GM19468 (cell line): Measurements from ENCODE around the gene RASSF9.

Experiments used
- ATAC-seq: cut with Tn5 transposase; IDR thresholded peaks from one replicate; pipeline ENCODE4 v1.9.1; 2021; ENCODE audit warnings: mild to moderate bottlenecking, moderate library complexity, moderate number of reproducible peaks; ENCODE audit not compliant: unreplicated experiment; ENCODE audit errors: extremely low read depth

Gene RASSF9

DNA sequence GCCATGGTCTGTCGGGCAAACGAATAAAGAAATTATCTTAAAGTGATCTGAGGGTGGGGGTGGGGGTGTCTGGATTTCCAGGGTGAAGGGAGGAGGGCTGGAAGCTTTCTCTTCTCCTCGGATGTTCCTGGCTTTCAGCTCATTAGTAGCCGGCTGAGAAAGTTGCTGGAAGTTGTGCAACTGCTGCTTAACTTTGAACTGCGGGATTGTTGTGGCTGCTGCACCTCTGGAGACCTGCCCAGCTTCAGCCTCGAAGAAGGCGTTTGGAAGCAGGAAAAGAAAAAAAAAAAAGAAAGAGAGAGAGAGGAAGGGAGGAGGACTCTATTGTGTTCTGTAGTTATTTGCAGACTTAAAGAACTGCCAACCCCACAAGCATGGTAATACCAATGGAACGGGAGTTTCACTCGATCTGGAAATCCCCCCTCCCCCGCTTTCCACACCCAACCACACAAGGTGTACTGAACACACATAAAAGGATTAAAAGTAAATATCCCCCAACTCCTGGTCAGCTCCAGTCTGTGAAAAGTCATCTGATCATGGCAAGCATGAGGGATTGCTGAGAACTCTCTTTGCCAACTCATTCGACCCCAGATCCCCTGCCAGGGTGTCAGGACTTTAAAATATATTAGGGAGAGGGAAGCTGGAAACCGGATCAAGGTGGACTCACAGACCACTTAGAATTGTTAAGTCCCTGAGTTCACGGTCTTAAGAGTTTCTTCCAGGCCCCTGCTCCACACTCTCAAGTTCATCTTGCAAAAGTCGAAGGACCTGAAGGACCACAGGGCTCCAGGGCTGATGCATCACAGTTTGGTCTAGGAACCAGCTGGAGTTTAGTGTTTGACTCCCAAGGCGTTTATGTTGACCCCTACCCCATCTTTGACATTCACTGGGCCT, at the start of gene RASSF9:
Gene RASSF9 (minus strand): TSS at position 213 of the 894 bp plus-strand sequence. CDS start 208 bp downstream, at position 5.
- no peak for ATAC-seq

DNA sequence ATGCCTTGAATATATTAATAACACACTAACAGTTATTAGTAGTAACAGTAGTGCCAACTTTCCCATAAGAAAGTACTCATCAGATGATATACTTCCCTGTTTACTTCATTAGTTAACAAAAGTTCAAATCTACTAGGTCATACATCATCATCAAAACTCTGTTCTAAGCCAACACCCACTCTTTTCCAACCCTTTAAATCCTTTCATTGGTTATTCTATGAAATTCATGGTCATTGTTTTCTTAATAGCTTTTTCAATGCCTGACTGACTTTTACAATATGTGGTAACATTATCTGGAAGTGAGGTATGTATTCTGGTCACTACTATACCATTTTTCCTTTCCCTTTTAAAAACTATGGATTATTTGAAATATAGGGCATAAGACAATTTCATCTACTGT, 47.6 kb upstream of the RASSF9 start:
- no peak for ATAC-seq

DNA sequence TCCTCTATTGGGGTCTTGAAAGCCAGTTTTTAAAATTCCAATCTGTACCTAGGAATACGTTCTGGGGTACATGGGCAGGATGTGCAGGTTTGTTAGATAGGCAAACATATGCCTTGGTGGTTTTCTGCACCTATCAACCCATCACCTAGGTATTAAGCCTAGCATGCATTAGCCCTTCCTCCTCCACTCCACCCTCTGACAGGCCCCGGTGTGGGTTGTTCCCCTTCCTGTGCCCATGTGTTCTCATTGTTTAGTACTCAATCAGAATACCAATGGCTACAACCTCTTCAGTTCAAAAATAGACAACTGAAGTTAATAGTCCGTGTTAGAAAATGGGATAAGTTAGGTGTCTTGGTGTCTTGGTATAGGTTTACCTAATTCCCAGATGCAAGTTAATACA, 41.2 kb upstream of the RASSF9 start:
- no peak for ATAC-seq

DNA sequence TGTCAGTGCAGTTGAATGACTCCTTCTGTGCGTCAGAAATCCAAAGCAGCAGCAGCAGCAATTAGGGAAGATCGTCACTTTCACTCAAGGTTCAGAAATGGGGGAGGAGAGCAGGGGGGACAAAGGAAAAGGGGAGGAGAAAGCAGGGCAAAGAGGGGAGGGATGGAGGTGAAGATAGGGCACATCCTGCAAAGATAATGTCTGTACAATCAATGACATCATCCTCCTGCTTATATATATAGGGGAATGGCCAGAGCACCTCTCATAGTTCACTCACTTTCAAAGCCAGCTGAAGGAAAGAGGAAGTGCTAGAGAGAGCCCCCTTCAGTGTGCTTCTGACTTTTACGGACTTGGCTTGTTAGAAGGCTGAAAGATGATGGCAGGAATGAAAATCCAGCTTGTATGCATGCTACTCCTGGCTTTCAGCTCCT, 37.8 kb upstream of the RASSF9 start, which contains the start of gene NTS:
Gene NTS (plus strand): TSS at position 265 of the 431 bp plus-strand sequence. CDS start 109 bp downstream, at position 374.
- peak; percentile 40 for ATAC-seq

DNA sequence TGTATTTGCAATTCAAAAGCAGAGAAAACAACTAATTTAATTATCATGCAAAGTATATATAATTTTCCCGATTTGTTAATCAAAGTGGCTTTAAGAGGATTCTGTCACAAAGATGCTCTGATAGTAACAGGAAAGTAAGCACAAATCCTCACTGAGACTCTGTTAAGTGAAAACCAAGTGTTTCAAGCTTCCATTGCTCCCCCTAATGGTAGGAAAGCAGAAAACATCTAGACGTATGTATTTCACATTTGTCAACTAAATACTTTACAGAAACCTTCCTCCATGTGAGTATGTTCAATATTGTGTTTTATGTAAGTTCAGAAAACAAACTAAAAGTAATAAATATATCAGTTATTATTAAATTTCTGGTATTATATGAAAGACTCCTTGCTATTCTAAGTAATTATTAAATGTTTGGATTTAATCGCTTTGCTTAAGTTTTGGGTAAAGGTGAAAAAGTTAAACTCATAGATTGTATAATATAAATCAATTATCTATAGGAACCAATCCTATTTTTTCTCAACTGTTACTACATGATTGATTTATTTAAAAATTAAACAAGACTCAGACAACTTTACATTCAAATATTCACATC, 36.4 kb upstream of the RASSF9 start:
- ATAC-seq: peak; percentile 66

DNA sequence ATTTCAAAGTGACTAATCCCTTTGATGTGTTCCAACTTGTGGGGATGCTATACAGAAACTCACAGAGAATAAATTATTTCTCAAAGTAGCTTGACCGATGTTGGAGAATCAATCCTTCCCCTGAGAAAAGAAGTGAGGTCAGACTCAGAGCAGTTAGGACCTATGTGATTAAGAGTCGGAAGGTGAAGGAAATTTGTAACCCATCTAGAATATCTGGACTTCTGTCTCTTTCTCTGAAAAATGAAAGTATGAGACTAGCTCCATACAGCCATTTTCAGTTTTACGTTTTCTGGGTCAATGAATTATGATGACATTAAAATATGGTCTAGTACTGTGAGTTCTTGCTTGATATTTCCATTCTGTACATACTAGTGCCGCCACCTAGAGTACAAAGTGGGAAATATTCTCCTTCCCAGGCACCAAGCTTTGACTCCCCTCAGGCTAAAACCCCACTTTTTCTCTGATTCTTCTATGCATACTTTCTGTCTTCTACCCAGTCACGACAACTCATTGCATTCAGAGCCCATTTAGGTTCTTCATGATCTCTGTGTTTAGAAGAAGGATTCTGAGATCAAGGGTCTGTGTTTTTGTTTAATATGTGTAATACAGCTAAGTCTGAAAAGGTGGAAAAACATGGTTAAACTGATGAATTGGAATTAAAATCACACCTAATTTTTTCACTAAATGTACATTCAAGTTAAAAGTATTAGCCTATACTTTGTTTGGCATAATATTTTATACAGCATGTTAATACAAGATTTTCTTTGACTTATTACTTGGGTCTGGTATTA, 31.0 kb upstream of the RASSF9 start:
- peak; percentile 93 for ATAC-seq

DNA sequence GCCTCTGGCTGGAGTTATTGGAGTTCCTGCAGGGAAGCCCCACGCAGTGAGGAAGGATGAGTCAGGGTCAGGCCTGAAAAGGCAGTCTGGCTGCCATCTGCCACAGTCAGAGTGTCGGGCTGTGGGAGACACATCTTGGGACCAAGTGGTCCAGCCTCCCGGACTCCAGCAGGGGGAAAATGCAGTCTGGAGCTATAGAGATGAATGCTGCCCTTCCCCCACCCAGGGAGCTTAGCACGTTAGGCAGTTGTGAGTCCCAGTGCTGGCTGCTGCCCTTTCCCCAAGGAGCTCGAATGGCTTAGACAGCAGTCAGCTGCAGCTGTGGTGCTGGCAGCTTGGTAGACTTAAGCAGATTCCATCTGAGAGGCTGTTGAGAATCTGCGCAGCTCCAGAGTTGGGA, 29.7 kb upstream of the RASSF9 start:
- no peak for ATAC-seq

DNA sequence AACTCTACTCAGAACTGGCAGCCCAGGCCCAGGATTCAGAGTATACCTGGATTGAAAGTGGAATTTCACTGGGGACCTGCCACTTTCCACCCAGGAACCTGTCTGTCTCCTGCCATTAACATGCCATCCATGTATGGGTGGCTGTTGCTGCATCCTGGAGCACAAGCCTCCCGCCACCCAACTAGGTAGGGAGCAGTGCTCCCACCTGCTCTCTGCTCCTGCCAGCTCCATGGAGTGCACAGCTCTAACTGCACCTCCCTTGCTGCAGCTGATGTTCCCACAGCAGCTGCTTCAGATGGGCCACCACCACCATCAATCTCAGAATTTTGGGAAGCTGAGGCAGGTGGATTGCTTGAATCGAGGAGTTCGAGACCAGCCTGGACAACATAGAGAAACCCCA, 20.8 kb upstream of the RASSF9 start:
- ATAC-seq: no peak

DNA sequence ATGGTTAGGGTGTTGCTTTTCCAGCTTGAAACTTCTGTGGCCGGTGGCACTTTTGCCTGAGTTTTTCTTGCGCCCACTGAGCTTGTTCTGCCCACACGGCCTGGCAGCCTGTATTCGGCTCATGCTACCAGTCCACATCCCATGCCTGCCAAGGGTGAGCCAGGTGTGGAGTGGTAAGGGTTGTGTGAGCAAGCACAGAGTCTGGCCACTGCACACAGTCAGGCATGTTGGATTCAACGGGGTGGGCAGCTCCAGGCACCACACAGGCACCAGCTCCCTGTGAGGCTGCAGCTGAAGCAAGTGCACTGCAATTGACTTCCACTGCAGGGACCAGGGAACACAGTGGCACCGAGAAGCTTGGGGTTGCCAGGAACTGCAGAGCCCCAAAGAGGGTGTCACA, 19.1 kb upstream of the RASSF9 start:
- ATAC-seq: no peak

DNA sequence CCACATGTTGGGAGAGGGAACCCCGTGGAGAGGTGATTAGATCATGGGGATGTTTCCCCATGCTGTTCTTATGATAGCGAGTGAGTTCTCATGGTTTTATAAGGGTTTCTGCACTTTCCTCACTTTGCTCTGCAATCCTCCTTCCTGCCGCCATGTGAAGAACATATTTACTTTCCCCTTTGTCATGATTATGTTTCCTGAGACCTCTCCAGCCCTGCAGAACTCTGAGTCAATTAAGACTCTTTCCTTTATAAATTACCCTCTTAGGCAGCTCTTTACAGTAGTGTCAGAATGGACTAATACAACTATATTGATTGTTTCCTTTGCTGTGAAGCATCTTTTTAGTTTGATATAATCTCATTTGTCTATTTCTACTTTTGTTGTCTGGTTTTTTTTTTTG, 13.1 kb upstream of the RASSF9 start:
- ATAC-seq: no peak

DNA sequence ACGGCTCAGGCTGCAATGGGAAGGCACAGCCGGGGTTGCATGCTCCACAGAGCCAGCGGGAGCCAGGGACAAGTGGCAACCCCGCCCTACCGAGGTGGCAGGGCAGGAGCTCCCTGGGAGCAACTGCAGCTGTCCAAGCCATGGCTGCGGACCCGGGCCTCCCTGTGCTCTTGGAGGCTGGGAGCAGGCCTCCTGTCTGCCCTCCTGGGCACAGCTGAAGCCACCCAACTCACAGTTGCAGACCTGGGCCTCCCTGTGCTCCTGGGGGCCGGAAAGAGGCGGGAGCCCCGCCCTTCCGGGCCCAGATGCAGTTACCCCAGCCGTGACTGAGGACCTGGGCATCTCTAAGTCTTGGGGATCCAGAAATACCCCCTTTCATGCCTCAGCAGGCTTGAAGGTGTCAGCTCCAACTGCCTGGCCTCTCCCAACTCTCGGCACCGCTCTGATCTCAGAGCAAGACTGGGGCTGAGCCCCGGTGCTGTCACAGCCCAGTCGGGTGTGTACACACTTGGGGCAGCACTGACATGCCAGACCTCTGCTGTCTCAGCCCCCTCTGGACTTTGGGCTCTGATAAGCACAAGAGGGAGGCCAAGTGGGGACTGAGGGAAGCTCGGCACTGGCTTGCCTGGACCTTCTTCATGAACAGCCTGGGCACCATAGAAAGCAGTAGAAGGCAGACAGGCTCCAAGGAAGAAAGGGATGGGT, 7.5 kb upstream of the RASSF9 start:
- no peak for ATAC-seq

DNA sequence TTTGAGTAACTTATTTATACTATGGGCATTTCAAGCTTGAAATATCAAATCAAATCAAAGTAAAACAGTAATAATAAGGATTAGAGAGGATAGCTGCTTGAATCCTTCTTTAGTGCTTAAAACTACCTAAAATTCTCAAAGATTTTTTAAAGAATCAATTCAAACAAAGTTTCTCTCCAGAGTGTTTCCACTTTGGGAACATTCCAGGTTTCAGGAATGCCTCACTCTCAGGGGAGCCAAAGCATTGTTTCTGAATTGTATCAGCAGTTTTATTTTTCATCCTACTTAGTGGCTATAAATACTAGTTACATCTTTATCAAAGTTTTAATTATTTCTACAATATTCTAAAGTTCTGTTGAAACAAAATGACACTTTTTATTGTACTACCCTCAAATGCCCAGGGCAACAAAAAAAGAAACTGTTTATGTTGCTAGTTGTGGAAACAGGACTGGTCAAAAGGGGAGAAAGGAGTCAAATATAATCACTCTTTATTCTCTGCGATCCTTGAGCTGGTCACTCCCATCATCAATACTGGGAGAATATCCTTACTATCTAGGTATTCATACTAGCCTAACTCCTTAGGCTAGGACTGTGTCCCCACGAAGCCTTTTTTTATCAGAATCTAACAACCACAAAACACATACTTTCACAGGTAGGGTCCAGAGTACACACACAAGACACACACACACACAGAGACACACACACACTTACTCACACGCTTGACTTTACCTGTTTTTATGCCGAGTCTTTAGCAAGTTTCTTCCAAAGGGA, 598 bp downstream of the RASSF9 start:
- no peak for ATAC-seq

DNA sequence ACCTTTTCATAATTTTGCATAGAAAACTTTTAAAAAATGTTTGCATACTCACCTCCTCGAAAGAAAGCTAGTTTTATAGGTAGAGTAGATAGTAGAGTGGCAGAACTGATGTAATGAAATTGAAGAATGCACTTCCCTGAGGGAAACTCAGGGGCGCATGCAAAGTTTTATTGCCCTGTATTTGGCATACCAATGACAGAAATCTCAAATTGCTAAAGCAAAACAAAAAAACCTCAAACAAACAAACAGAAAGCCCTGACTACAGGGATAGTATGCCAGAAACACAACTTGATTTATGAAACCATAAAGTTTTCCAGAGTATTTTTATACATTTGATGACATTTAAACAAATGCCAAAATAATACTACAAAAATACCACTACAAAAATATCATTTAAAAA, 1.8 kb downstream of the RASSF9 start:
- no peak for ATAC-seq

DNA sequence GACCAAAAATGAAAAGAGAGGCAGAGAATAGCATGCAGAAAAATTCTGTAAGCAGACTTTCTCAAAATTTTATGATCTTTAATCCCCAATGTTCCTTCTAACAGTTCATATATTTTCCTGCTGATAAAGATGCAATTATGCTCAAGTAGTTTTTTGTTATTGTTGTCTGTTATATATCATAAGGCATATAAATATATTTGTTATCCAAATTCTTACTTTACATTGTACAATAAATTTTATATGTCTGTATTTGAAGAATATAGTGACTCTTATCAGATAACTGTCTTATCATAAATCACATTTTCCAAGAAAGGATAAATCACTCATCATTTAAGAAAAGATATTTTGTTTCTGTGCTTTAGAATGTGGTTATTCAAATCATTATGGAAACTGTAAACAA, 2.6 kb downstream of the RASSF9 start:
- ATAC-seq: no peak

DNA sequence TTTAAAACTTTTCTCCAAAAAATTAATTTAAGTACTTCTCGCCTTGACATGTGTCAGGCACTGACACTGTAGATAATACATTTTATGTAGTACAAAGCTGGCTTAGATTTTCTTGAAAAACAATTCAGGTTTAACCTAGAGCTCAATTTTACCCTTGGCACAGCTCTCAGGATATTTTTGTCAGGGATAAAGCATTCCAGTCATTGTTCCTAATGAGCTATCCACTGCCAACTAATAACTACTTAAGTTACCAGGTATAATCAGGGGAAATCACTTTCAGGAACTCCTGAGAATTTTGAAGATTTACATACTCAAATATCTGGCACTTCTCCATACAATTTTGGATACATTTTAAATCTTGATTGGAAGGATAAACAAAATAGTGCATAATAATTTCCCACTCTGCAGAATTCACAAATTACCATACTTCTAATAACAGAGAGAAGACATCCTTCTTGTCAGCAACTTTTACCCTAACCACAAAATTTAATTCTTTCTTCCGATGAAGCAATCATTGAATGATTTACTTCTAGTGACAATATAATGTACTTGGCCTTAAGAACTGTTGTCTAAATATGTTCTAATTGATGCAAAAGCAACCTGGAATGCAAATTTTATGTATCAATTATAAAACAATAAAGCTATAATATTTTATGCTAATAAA, 4.8 kb downstream of the RASSF9 start:
- ATAC-seq: no peak

DNA sequence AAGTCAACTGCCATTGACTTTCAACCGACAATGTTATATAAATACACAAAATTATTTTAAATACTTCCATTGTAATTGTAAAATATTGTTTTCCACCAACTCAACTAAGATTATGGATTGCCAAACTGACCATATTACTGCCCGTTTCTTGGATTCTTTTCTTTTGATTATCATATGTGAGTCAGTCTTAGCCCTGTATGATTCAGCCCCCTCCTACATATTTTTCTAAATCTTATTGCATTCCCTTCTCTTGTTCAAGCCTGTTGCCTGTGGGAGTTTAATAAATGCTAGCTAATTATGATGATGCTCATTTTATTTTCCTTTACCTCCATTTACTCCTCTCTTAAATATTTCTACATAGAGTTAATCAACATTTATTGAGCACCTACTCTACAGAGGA, 6.8 kb downstream of the RASSF9 start:
- ATAC-seq: no peak

DNA sequence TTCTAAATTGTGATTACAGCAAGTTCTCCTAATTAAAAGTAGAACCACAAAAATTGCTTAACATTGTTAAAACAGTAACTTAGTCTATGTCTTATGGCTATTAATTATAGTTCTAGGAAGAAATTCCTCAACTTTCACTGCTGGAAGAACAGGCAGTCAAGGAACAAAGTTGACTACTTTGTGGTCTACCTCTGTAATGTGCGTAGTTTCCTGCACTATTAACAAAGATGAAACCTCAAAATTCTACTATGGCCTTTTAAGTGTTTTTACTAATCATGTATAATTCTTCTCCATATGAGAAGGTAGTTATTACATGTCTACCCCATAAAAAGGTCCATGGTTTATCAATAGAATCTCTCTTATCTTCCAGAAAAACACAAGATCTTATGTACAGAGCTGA, 7.6 kb downstream of the RASSF9 start:
- ATAC-seq: no peak

DNA sequence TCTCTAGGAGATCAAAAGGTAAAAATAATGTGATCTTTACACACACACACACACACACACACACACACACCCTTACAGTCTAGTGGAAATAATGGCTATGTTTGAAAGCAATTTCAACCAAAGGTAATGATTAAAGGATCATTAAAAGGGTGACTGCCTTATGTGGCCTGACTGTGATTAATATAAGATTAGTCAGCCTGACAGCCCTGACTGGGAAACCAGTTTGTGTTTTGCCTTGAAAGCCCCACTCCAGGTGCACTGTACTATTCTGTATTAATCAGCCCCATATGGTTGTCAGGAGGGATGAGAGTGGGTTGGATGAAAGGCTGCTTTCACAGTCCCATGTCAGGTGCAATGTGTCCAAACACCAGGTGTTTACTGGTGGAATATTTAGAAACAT, 10.5 kb downstream of the RASSF9 start:
- no peak for ATAC-seq
